ENCODE measurements around the gene FOXA3.

Gene FOXA3

GRCh38 chr19:45862564-45863334 lies 1.4 kb upstream of the FOXA3 start, which contains the start of gene SYMPK (continued):
- TF ChIP-seq ZSCAN4 (tag by site-specific recombination; IDR thresholded peaks at IDR 0.05) (no peak; the same call in 1 of the 2 replicates), ZBTB1 (tag by site-specific recombination; IDR thresholded peaks at IDR 0.05) (no peak), ZNF513 (tag by site-specific recombination; IDR thresholded peaks at IDR 0.05) (no peak), ZBTB6 (tag by site-specific recombination; IDR thresholded peaks at IDR 0.05) (peak; percentile 87), ZNF391 (tag by site-specific recombination; IDR thresholded peaks at IDR 0.05; ENCODE audit: borderline replicate concordance, low read depth) (no peak), ZBTB8A (tag by site-specific recombination; IDR thresholded peaks at IDR 0.05) (no peak; the same call in 1 of the 2 replicates), ZNF426 (tag by site-specific recombination; IDR thresholded peaks at IDR 0.05) (no peak), ZNF155 (tag by site-specific recombination; IDR thresholded peaks at IDR 0.05) (no peak), ZNF704 (tag by site-specific recombination; IDR thresholded peaks at IDR 0.05) (no peak), ZBTB11 (tag by site-specific recombination; conservative IDR thresholded peaks at IDR 0.05; ENCODE audit: low read depth) (peak; percentile 91), ZNF600 (tag by site-specific recombination; IDR thresholded peaks at IDR 0.05) (no peak), ZNF585B (tag by site-specific recombination; IDR thresholded peaks at IDR 0.05) (no peak), KLF9 (tag by site-specific recombination; IDR thresholded peaks at IDR 0.05; ENCODE audit: low read depth) (peak; percentile 89), ZNF792 (tag by site-specific recombination; IDR thresholded peaks at IDR 0.05) (no peak), ZNF335 (tag by site-specific recombination; conservative IDR thresholded peaks at IDR 0.05) (peak; percentile 100), ZNF280D (tag by site-specific recombination; IDR thresholded peaks at IDR 0.05) (no peak)
- TF ChIP-seq, protein P1, sequence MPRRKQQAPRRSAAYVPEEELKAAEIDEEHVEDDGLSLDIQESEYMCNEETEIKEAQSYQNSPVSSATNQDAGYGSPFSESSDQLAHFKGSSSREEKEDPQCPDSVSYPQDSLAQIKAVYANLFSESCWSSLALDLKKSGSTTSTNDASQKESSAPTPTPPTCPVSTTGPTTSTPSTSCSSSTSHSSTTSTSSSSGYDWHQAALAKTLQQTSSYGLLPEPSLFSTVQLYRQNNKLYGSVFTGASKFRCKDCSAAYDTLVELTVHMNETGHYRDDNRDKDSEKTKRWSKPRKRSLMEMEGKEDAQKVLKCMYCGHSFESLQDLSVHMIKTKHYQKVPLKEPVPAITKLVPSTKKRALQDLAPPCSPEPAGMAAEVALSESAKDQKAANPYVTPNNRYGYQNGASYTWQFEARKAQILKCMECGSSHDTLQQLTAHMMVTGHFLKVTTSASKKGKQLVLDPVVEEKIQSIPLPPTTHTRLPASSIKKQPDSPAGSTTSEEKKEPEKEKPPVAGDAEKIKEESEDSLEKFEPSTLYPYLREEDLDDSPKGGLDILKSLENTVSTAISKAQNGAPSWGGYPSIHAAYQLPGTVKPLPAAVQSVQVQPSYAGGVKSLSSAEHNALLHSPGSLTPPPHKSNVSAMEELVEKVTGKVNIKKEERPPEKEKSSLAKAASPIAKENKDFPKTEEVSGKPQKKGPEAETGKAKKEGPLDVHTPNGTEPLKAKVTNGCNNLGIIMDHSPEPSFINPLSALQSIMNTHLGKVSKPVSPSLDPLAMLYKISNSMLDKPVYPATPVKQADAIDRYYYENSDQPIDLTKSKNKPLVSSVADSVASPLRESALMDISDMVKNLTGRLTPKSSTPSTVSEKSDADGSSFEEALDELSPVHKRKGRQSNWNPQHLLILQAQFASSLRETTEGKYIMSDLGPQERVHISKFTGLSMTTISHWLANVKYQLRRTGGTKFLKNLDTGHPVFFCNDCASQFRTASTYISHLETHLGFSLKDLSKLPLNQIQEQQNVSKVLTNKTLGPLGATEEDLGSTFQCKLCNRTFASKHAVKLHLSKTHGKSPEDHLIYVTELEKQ (tag by site-specific recombination; IDR thresholded peaks at IDR 0.05; ENCODE audit: borderline replicate concordance), result no peak
- TF ChIP-seq, protein P2, sequence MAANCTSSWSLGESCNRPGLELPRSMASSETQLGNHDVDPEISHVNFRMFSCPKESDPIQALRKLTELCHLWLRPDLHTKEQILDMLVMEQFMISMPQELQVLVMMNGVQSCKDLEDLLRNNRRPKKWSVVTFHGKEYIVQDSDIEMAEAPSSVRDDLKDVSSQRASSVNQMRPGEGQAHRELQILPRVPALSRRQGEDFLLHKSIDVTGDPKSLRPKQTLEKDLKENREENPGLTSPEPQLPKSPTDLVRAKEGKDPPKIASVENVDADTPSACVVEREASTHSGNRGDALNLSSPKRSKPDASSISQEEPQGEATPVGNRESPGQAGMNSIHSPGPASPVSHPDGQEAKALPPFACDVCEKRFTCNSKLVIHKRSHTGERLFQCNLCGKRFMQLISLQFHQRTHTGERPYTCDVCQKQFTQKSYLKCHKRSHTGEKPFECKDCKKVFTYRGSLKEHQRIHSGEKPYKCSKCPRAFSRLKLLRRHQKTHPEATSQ (tag by site-specific recombination; IDR thresholded peaks at IDR 0.05), result 0 out of 2 replicates have a peak, but pooled peaks have one; percentile 74
- TF ChIP-seq, protein P3, sequence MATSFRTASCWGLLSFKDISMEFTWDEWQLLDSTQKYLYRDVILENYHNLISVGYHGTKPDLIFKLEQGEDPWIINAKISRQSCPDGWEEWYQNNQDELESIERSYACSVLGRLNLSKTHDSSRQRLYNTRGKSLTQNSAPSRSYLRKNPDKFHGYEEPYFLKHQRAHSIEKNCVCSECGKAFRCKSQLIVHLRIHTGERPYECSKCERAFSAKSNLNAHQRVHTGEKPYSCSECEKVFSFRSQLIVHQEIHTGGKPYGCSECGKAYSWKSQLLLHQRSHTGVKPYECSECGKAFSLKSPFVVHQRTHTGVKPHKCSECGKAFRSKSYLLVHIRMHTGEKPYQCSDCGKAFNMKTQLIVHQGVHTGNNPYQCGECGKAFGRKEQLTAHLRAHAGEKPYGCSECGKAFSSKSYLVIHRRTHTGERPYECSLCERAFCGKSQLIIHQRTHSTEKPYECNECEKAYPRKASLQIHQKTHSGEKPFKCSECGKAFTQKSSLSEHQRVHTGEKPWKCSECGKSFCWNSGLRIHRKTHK (tag by site-specific recombination; IDR thresholded peaks at IDR 0.05), result no peak

Measured in HEK293 (cell line).